ENCODE results near the gene PAXIP1.

Gene PAXIP1

GRCh38 chr7:155021699-155022145 is 18.8 kb upstream of the PAXIP1 start:
- TF ChIP-seq CTCF (conservative IDR thresholded peaks at IDR 0.05) (no peak), ZFX (IDR thresholded peaks at IDR 0.05) (no peak)
- H3K27ac ChIP-seq = no peak overlapping the region

DNA sequence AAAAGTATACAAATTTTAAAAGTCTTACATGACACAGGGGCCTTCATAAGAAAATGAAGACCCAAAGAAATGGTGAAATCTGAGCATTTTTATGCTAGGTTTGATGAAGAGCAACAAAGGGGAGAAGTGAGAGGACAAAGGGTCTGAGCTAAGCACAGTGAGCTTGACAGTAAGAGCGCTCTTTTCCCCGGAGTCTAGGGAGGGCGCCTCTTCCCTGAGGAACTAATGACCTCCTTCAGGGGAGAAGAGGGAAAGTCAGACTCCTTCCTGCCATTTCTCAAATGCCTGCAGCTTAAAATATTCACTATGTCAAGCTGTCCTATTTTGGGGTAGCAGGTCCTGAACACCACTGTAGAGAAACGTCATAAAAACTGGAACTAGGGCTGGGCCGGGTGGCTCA is 18.1 kb upstream of the PAXIP1 start:
- TF ChIP-seq CTCF (conservative IDR thresholded peaks at IDR 0.05) (no peak), ZFX (IDR thresholded peaks at IDR 0.05) (no peak)
- H3K27ac ChIP-seq = no peak overlapping the region

GRCh38 chr7:155017834-155018233 is 14.9 kb upstream of the PAXIP1 start:
- H3K27ac ChIP-seq = no peak overlapping the region
- TF ChIP-seq ZFX (IDR thresholded peaks at IDR 0.05) = no peak
- no peak for TF ChIP-seq CTCF (conservative IDR thresholded peaks at IDR 0.05)

- no peak overlapping the region for H3K27ac ChIP-seq
- TF ChIP-seq ZFX (IDR thresholded peaks at IDR 0.05) = no peak
- TF ChIP-seq CTCF (conservative IDR thresholded peaks at IDR 0.05) = no peak
These were observed 8.2 kb upstream of the PAXIP1 start for GRCh38 chr7:155011086-155011485.

DNA sequence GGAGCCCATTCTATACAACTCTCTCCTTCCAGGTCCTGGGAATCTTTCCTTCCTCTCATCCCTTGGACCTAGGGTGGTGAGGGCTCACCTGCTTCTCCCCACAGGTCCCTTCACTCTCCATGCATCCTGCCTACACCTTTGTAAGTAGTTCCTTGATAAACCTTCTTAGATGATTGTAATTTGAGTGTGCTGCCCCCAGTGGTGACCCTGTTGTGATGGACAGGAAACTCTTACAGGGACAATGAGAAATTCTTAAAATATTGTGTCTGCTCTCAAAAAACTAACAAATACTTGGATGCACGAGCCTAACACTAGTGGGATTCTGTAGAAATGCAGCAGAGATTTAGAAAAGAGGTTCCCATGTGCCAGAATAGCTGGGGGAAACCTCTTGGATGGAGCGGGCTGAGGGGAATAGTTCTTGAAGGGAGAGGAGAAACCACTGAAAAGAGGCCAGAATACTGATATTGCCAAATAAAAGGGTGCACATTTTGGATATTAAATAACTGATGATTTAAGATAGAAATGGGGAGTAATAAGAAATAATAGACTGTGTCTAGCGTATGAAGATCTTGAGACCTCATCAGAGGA is 6.7 kb upstream of the PAXIP1 start:
- TF ChIP-seq CTCF (conservative IDR thresholded peaks at IDR 0.05) (peak; percentile 82), ZFX (IDR thresholded peaks at IDR 0.05) (no peak)
- no peak overlapping the region for H3K27ac ChIP-seq

DNA sequence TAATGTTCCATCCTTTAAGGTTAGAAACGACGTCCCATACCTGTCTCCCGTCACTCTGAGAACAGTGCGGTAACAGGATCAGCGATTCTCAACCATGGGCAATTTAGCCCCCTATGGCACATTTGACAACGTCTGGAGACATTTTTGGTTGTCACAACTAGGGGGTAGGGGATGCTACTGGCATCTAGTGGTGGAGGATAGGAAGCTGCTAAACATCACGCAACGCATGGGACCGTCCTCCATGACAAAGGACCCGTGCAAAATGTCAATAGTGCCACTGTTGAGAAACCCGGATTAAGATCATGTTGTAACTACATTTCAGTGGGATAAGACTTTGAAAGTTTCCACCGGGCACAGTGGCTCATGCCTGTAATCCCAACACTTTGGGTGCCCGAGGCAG is 5.0 kb upstream of the PAXIP1 start:
- TF ChIP-seq CTCF (conservative IDR thresholded peaks at IDR 0.05) (peak; percentile 60), ZFX (IDR thresholded peaks at IDR 0.05) (no peak)
- no peak overlapping the region for H3K27ac ChIP-seq

DNA sequence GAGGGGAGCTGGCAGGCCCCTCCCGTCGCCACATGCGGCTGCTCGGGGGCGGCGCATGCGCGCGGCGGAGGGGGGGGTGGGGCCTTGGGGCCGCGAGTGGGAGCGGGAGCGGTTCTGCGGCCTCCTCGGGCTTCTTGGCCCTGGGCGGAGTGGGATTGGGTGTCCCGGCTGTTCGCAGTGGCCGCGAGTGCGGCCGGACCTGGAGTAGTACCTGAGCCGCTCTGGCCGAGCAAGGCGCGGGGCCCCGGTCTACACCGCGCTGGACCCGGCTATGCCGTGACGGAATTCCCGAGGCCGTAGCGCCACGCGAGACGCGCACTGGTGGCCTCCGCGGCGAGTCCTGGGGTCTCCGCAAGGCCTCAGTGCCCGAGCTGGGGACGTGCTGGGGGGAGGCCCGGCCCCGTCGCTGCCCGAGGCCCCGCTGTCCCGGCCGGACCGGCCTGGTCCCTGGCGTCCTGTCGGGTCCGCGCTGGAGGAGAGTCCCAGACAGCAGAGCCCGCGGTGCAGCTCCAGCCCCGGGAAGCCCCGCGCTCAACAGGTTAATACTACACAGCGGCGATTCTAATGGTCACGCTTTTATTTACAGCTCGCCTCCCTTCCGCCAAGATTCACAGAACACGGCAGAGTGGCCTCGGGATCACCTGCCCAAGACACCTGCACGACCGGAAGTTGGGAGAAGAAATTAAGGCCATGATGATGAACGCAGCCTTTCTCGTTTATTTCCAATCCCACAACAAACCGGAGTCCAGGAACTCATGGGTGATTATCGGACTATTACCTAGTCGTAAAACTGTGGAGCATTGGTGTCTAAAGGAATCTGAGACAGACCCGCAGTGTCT is 671 bp upstream of the PAXIP1 start:
- H3K27ac ChIP-seq = peak overlapping the region; percentile 96
- TF ChIP-seq ZFX (IDR thresholded peaks at IDR 0.05) (peak; percentile 99), CTCF (conservative IDR thresholded peaks at IDR 0.05) (no peak)
